WTC11 (cell line): ENCODE data around the gene HES6.

ENCODE experiments used
- ATF1 ChIP-seq: sonication (generic); formaldehyde crosslinking; IDR thresholded peaks from 2 replicates; pipeline ENCODE4 v1.8.1; 2023; ENCODE audit warnings: mild to moderate bottlenecking, moderate library complexity, missing genetic modification reagents
- E2F1 ChIP-seq: sonication (generic); formaldehyde crosslinking; IDR thresholded peaks from 2 replicates; pipeline ENCODE4 v1.8.0; 2022; ENCODE audit warnings: mild to moderate bottlenecking, missing genetic modification reagents
- E2F5 ChIP-seq: sonication (generic); formaldehyde crosslinking; IDR thresholded peaks from 2 replicates; pipeline ENCODE4 v1.8.1; 2022; ENCODE audit warnings: mild to moderate bottlenecking, moderate library complexity, missing genetic modification reagents
- ELF4 ChIP-seq: sonication (generic); formaldehyde crosslinking; IDR thresholded peaks from 2 replicates; pipeline ENCODE4 v1.8.1; 2022; ENCODE audit warnings: low read depth, mild to moderate bottlenecking, moderate library complexity, missing genetic modification reagents
- FOXJ3 ChIP-seq: sonication (generic); formaldehyde crosslinking; IDR thresholded peaks from 2 replicates; pipeline ENCODE4 v1.9.0; 2021; ENCODE audit warnings: missing genetic modification reagents, mild to moderate bottlenecking, borderline replicate concordance
- NR2C2 ChIP-seq: sonication (generic); formaldehyde crosslinking; IDR thresholded peaks from 2 replicates; pipeline ENCODE4 v1.8.0; 2022; ENCODE audit warnings: mild to moderate bottlenecking, missing genetic modification reagents
- SMAD3 ChIP-seq: sonication (generic); formaldehyde crosslinking; IDR thresholded peaks from 2 replicates; pipeline ENCODE4 v1.8.0; 2022; ENCODE audit warnings: missing genetic modification reagents, mild to moderate bottlenecking, borderline replicate concordance
- SP1 ChIP-seq: sonication (generic); formaldehyde crosslinking; conservative IDR thresholded peaks from 2 replicates; pipeline ENCODE4 v1.8.1; 2022; ENCODE audit warnings: missing genetic modification reagents
- TEAD1 ChIP-seq: sonication (generic); formaldehyde crosslinking; IDR thresholded peaks from 2 replicates; pipeline ENCODE4 v1.8.0; 2022; ENCODE audit warnings: mild to moderate bottlenecking, missing genetic modification reagents
- TP53 ChIP-seq: sonication (generic); formaldehyde crosslinking; IDR thresholded peaks from 2 replicates; pipeline ENCODE4 v1.8.1; 2023; ENCODE audit warnings: mild to moderate bottlenecking, missing genetic modification reagents
- ZNF512 ChIP-seq: sonication (generic); formaldehyde crosslinking; IDR thresholded peaks from 2 replicates; pipeline ENCODE4 v1.8.1; 2022; ENCODE audit warnings: missing genetic modification reagents, borderline replicate concordance
- TF ChIP-seq, protein P1 (sequence below): sonication (generic); formaldehyde crosslinking; IDR thresholded peaks from 2 replicates; pipeline ENCODE4 v1.8.1; 2023; ENCODE audit warnings: mild to moderate bottlenecking, missing genetic modification reagents, moderate library complexity
- TF ChIP-seq, protein P2 (sequence below): fragments of 250-450 bp; sonication (Bioruptor Pico); IDR thresholded peaks from 2 replicates; pipeline ENCODE4 v1.9.0; 2021; ENCODE audit warnings: mild to moderate bottlenecking
- TF ChIP-seq, protein P3 (sequence below): fragments of 200-600 bp; IDR thresholded peaks from 2 replicates; pipeline ENCODE4 v1.8.0; 2022; ENCODE audit warnings: antibody characterized with exemption

DNA sequence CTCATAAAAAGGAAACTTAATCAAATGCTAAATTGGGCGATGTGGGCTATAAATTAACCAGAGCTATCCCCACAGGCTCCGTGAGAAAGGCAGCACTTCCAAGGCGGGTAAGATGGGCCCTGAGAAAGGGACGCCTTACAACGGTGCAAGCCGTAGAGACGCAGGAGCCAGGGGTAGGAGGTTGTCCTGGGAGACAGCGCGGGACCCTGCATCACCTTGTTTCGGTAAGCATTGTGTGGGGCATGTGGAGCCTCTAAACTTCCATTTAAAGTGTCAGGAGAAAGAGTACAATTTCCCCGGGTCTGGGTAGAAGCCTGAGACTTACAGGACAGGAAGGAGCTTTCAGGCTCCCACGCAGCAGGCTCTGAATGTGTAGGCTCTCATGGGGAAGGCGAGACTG, 49.7 kb upstream of the HES6 start:
- TF ChIP-seq, protein P1, sequence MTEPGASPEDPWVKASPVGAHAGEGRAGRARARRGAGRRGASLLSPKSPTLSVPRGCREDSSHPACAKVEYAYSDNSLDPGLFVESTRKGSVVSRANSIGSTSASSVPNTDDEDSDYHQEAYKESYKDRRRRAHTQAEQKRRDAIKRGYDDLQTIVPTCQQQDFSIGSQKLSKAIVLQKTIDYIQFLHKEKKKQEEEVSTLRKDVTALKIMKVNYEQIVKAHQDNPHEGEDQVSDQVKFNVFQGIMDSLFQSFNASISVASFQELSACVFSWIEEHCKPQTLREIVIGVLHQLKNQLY = no peak
- no peak for TF ChIP-seq ATF1 (CRISPR knock-in tag)
- TF ChIP-seq ZNF512 = no peak
- TF ChIP-seq TEAD1 (CRISPR knock-in tag) = no peak
- no peak for TF ChIP-seq SP1
- TF ChIP-seq, protein P2, sequence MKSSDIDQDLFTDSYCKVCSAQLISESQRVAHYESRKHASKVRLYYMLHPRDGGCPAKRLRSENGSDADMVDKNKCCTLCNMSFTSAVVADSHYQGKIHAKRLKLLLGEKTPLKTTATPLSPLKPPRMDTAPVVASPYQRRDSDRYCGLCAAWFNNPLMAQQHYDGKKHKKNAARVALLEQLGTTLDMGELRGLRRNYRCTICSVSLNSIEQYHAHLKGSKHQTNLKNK (CRISPR knock-in tag) = no peak
- no peak for TF ChIP-seq ELF4 (CRISPR knock-in tag)
- TF ChIP-seq E2F1 (CRISPR knock-in tag) = no peak
- TF ChIP-seq, protein P3, sequence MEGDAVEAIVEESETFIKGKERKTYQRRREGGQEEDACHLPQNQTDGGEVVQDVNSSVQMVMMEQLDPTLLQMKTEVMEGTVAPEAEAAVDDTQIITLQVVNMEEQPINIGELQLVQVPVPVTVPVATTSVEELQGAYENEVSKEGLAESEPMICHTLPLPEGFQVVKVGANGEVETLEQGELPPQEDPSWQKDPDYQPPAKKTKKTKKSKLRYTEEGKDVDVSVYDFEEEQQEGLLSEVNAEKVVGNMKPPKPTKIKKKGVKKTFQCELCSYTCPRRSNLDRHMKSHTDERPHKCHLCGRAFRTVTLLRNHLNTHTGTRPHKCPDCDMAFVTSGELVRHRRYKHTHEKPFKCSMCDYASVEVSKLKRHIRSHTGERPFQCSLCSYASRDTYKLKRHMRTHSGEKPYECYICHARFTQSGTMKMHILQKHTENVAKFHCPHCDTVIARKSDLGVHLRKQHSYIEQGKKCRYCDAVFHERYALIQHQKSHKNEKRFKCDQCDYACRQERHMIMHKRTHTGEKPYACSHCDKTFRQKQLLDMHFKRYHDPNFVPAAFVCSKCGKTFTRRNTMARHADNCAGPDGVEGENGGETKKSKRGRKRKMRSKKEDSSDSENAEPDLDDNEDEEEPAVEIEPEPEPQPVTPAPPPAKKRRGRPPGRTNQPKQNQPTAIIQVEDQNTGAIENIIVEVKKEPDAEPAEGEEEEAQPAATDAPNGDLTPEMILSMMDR = no peak
- no peak for TF ChIP-seq FOXJ3 (CRISPR knock-in tag)
- TF ChIP-seq NR2C2 = no peak
- no peak for TF ChIP-seq SMAD3 (CRISPR knock-in tag)
- TF ChIP-seq TP53 (CRISPR knock-in tag) = no peak
- no peak for TF ChIP-seq E2F5 (CRISPR knock-in tag)
